GM18858 (cell line): ENCODE measurements around the gene SEPTIN3.

Experiments used
- ATAC-seq: cut with Tn5 transposase; IDR thresholded peaks from one replicate; pipeline ENCODE4 v1.9.1; 2021; ENCODE audit not compliant: unreplicated experiment

The SEPTIN3 gene

GRCh38 chr22:41974691-41975290, 5.5 kb downstream of the SEPTIN3 start:
- no peak for ATAC-seq

- no peak for ATAC-seq
Observed at GRCh38 chr22:41975299-41976069, 6.2 kb downstream of the SEPTIN3 start.

GRCh38 chr22:41976070-41976901, 7.0 kb downstream of the SEPTIN3 start:
- no peak for ATAC-seq

- no peak for ATAC-seq
Observed at GRCh38 chr22:41976961-41977566, 7.8 kb downstream of the SEPTIN3 start.

- no peak for ATAC-seq
Observed at GRCh38 chr22:41978732-41979131, 9.5 kb downstream of the SEPTIN3 start.

GRCh38 chr22:41979423-41980250, 10.4 kb downstream of the SEPTIN3 start:
- ATAC-seq: no peak

- no peak for ATAC-seq
Observed at GRCh38 chr22:41982865-41983264, 13.6 kb downstream of the SEPTIN3 start.

GRCh38 chr22:41983513-41984405, 14.5 kb downstream of the SEPTIN3 start:
- ATAC-seq: no peak

GRCh38 chr22:41987276-41987675, 18.0 kb downstream of the SEPTIN3 start:
- ATAC-seq: no peak

- no peak for ATAC-seq
Observed at GRCh38 chr22:41989246-41989645, 20.0 kb downstream of the SEPTIN3 start.

- ATAC-seq: no peak
Observed at GRCh38 chr22:41991111-41991510, 21.9 kb downstream of the SEPTIN3 start.

GRCh38 chr22:41992496-41992895, 23.3 kb downstream of the SEPTIN3 start:
- no peak for ATAC-seq

- no peak for ATAC-seq
Observed at GRCh38 chr22:41995211-41995610, 26.0 kb downstream of the SEPTIN3 start.

GRCh38 chr22:41996826-41997225, 27.6 kb downstream of the SEPTIN3 start:
- no peak for ATAC-seq

GRCh38 chr22:41998361-41999261, 29.4 kb downstream of the SEPTIN3 start, which contains the start of gene WBP2NL:
Gene WBP2NL, plus strand, starts transcription at chr22:41998788. Its CDS starts 31 bp downstream, at chr22:41998819.
- no peak for ATAC-seq

GRCh38 chr22:42000466-42000865, 31.2 kb downstream of the SEPTIN3 start:
- no peak for ATAC-seq

- no peak for ATAC-seq
Observed at GRCh38 chr22:42001121-42001520, 31.9 kb downstream of the SEPTIN3 start.

GRCh38 chr22:42001706-42002105, 32.5 kb downstream of the SEPTIN3 start:
- no peak for ATAC-seq
